Uterus (tissue), 2 donors: ENCODE measurements around the gene HIC1.

Experiments used
- POLR2A ChIP-seq, 2 donors: fragments of 450-650 bp; IDR thresholded peaks; one replicate each; pipeline ENCODE4 v1.6.1; 2016; ENCODE audit warnings: antibody characterized with exemption in 2 of 2, mild to moderate bottlenecking in 1 of 2, moderate library complexity in 1 of 2
- TF ChIP-seq, protein P1 (sequence below), 4 experiments: fragments of 200-600 bp in 2 of 4; fragments of 450-650 bp in 2 of 4; sonication (generic) in 2 of 4; IDR thresholded peaks; one replicate each; pipeline ENCODE4 v1.5.1; 2016 to 2019; ENCODE audit warnings: antibody characterized with exemption in 4 of 4, mild to moderate bottlenecking in 2 of 4, moderate library complexity in 1 of 4

DNA sequence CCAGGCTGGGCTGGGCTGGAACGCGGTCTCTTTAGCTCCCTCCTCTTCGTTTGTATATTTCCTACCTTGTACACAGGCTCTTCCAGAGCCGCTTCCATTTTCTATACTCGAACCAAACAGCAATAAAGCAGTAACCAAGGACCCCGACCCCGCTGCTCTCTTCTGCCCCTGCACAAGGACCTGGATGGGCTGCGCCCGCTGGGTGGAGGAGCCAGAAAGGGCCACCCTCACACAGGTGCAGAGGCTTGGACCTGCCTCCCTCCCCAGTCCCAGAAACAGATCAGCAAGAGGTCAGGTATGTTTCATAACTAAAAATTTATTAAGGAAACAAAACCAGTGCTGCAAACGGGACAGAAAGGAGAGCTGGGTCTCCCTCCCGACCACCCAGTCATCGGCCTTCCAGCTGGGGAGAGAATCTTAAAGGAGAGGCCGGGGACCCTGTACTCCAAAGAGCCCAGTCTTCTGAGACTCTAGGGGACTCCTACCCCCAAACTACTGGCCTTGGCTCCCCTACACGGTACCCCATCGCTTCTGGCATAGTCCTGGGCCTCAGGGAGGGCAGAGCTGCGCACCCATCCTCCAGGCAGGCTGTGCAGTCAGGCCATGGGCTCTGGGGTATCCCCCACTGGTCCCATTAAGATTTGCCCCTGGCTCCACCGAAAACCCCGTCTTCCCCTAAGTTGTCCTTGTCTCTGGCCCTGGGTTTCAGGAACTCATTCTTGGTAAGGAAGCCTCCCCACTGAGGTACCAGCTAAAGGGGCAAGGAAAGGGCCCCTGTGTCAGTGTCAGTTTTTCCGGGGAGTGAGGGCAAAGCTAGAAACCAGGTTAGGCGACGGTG is 4.9 kb downstream of the HIC1 start:
- TF ChIP-seq, protein P1, sequence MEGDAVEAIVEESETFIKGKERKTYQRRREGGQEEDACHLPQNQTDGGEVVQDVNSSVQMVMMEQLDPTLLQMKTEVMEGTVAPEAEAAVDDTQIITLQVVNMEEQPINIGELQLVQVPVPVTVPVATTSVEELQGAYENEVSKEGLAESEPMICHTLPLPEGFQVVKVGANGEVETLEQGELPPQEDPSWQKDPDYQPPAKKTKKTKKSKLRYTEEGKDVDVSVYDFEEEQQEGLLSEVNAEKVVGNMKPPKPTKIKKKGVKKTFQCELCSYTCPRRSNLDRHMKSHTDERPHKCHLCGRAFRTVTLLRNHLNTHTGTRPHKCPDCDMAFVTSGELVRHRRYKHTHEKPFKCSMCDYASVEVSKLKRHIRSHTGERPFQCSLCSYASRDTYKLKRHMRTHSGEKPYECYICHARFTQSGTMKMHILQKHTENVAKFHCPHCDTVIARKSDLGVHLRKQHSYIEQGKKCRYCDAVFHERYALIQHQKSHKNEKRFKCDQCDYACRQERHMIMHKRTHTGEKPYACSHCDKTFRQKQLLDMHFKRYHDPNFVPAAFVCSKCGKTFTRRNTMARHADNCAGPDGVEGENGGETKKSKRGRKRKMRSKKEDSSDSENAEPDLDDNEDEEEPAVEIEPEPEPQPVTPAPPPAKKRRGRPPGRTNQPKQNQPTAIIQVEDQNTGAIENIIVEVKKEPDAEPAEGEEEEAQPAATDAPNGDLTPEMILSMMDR (IDR thresholded peaks at IDR 0.05): no peak
- no peak for TF ChIP-seq POLR2A (IDR thresholded peaks at IDR 0.05)
